Sigmoid colon (tissue), 4 donors: Measurements from ENCODE around the gene LMO7.

Experiments
- POLR2A ChIP-seq, 2 donors: fragments of 450-650 bp; IDR thresholded peaks; one replicate each; pipeline ENCODE4 v1.6.1; 2016; ENCODE audit warnings: antibody characterized with exemption in 2 of 2, mild to moderate bottlenecking in 2 of 2, moderate library complexity in 2 of 2
- POLR2AphosphoS5 ChIP-seq, 4 donors: sonication (generic); formaldehyde crosslinking; IDR thresholded peaks; one replicate each; pipeline ENCODE4 v1.6.1; 2017; ENCODE audit warnings: antibody characterized with exemption in 4 of 4
- TF ChIP-seq, protein P1 (sequence below), 4 experiments: fragments of 450-650 bp in 3 of 4; fragments of 200-600 bp in 1 of 4; IDR thresholded peaks; one replicate each; pipeline ENCODE4 v1.5.1; 2016 to 2019; ENCODE audit warnings: antibody characterized with exemption in 4 of 4, mild to moderate bottlenecking in 3 of 4, moderate library complexity in 2 of 4

DNA sequence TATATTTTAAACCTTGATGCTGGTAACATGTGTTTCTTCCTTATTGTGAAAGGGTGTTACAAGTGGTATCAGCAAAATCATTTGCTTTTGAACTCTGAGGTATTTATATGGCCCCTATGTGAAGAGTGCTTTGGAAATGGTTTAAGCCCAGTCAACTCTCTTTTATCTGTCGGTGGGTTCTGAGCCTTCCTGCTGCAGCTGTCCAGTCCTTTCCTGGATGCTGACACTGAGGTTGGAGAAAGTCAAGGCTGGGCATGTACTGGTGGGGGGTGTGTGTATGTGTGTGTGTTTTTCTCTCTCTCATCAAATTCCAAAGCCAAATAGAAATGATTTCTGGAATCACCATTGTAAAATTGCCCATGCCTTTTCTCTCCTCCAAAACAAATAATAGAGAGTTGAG is 221.2 kb downstream of the LMO7 start:
- TF ChIP-seq, protein P1, sequence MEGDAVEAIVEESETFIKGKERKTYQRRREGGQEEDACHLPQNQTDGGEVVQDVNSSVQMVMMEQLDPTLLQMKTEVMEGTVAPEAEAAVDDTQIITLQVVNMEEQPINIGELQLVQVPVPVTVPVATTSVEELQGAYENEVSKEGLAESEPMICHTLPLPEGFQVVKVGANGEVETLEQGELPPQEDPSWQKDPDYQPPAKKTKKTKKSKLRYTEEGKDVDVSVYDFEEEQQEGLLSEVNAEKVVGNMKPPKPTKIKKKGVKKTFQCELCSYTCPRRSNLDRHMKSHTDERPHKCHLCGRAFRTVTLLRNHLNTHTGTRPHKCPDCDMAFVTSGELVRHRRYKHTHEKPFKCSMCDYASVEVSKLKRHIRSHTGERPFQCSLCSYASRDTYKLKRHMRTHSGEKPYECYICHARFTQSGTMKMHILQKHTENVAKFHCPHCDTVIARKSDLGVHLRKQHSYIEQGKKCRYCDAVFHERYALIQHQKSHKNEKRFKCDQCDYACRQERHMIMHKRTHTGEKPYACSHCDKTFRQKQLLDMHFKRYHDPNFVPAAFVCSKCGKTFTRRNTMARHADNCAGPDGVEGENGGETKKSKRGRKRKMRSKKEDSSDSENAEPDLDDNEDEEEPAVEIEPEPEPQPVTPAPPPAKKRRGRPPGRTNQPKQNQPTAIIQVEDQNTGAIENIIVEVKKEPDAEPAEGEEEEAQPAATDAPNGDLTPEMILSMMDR (IDR thresholded peaks at IDR 0.05), result no peak
- TF ChIP-seq POLR2A (IDR thresholded peaks at IDR 0.05), result no peak
- TF ChIP-seq POLR2AphosphoS5 (IDR thresholded peaks at IDR 0.05), result no peak
